Stimulated activated CD4-positive, alpha-beta T cell treated with anti-CD3 and anti-CD28 coated beads, Interleukin-4, amount 100 ng/mL, for 4 hours (primary cell): ENCODE results near the gene PTGFRN.
A peak's percentile ranks its signal among the peaks of the same experiment; 100 is the strongest.
"Not testable (repeated sequence)": the region's sequence is repeated elsewhere in the genome, so short reads cannot be mapped to it uniquely, and the experiment has no call there.

Source experiments
- DNase-seq, 2 experiments: peaks; one replicate each; pipeline ENCODE4 v3.0.0-alpha.2; 2020

PTGFRN gene

GRCh38 chr1:116909512-116910378 is at the start of gene PTGFRN:
TSS of gene PTGFRN (plus strand) at chr1:116909916. CDS start at chr1:116910204, 288 bp downstream.
- peak in 1 of 2 experiments; percentile 35 for DNase-seq

- not testable (repeated sequence) for DNase-seq
These were observed 49.5 kb upstream of the PTGFRN start for GRCh38 chr1:116860167-116860566.

GRCh38 chr1:116861137-116861536 is 48.6 kb upstream of the PTGFRN start:
- no peak for DNase-seq

GRCh38 chr1:116863031-116863430 is 46.7 kb upstream of the PTGFRN start:
- DNase-seq = not testable (repeated sequence)

- not testable (repeated sequence) for DNase-seq
These were observed 43.2 kb upstream of the PTGFRN start for GRCh38 chr1:116866478-116866877.

GRCh38 chr1:116868385-116868784 is 41.3 kb upstream of the PTGFRN start:
- DNase-seq = no peak

- DNase-seq = no peak
These were observed 40.1 kb upstream of the PTGFRN start for GRCh38 chr1:116869611-116870010.

GRCh38 chr1:116870300-116870699 is 39.4 kb upstream of the PTGFRN start:
- no peak for DNase-seq

- DNase-seq = no peak
These were observed 38.0 kb upstream of the PTGFRN start for GRCh38 chr1:116871779-116872146.

GRCh38 chr1:116873680-116874271 is 35.9 kb upstream of the PTGFRN start:
- DNase-seq = no peak

GRCh38 chr1:116874733-116875249 is 34.9 kb upstream of the PTGFRN start:
- no peak for DNase-seq

- no peak for DNase-seq
These were observed 34.3 kb upstream of the PTGFRN start for GRCh38 chr1:116875391-116875790.

- DNase-seq = not testable (repeated sequence)
These were observed 33.8 kb upstream of the PTGFRN start for GRCh38 chr1:116875946-116876345.

GRCh38 chr1:116877141-116877818 is 32.4 kb upstream of the PTGFRN start:
- no peak for DNase-seq

- peak in 1 of 2 experiments; percentile 7 for DNase-seq
These were observed 30.8 kb upstream of the PTGFRN start for GRCh38 chr1:116878804-116879477.

GRCh38 chr1:116879478-116880133 is 30.1 kb upstream of the PTGFRN start:
- no peak for DNase-seq

- no peak for DNase-seq
These were observed 28.8 kb upstream of the PTGFRN start for GRCh38 chr1:116880917-116881316.

GRCh38 chr1:116881879-116882520 is 27.7 kb upstream of the PTGFRN start:
- DNase-seq = peak in 1 of 2 experiments; percentile 22

- DNase-seq = no peak
These were observed 26.9 kb upstream of the PTGFRN start for GRCh38 chr1:116882866-116883265.

- DNase-seq = no peak
These were observed 23.3 kb upstream of the PTGFRN start for GRCh38 chr1:116886291-116886878.

- DNase-seq = no peak
These were observed 22.5 kb upstream of the PTGFRN start for GRCh38 chr1:116887212-116887611.
